ENCODE results near the gene PCDHB3. TPM values are rescaled to one million over a fixed set of nuclear protein-coding genes. Genes with fewer than 3 reads are reported as not detected.
"Not testable (repeated sequence)": the region's sequence is repeated elsewhere in the genome, so short reads cannot be mapped to it uniquely, and the experiment has no call there.

The PCDHB3 gene
- 1.1 TPM for polyA plus RNA-seq
- long read RNA-seq, donor 1, partial matches to known transcripts = 0 of 1 reads
- long read RNA-seq, donor 1, other reads (novel, unspliced or antisense) = 0 of 1 reads
- long read RNA-seq, donor 2, partial matches to known transcripts = 0 of 1 reads
- long read RNA-seq, donor 2, other reads (novel, unspliced or antisense) = 0 of 1 reads
- long read RNA-seq, donor 3 = 0 reads
- long read RNA-seq, donor 4 = 0 reads
- long read RNA-seq, donor 5 = 0 reads
- long read RNA-seq, donor 6 = 0 reads
- long read RNA-seq, donor 7, partial matches to known transcripts = 0 of 2 reads
- long read RNA-seq, donor 7, other reads (novel, unspliced or antisense) = 0 of 2 reads
- long read RNA-seq, donor 8 = 0 reads
- long read RNA-seq, donor 9 = 0 reads
- long read RNA-seq, donor 10, partial matches to known transcripts = 0 of 2 reads
- long read RNA-seq, donor 10, other reads (novel, unspliced or antisense) = 0 of 2 reads
- long read RNA-seq, donor 11, partial matches to known transcripts = 0 of 3 reads
- long read RNA-seq, donor 11, other reads (novel, unspliced or antisense) = 0 of 3 reads

GRCh38 chr5:141100243-141100805, at the start of gene PCDHB3:
PCDHB3 (plus strand) TSS chr5:141100473; CDS start chr5:141100650, 177 bp downstream.
- no peak within 1 kb of the TSS for H3K27ac ChIP-seq (ENCODE audit: low read length)
- peak within 1 kb of the TSS; percentile 16 for H3K4me3 ChIP-seq (ENCODE audit: low read length)
- peaks cover 10% of the 10 kb centered on the region for H3K27me3 ChIP-seq (ENCODE audit: control insufficient read depth, insufficient read depth, low read length)
- 0% methylated on average over 3 of the region's 19 CpGs for WGBS (ENCODE audit: insufficient coverage, low lambda C conversion rate)
- no peaks in the 10 kb centered on the region for H3K36me3 ChIP-seq (ENCODE audit: control insufficient read depth, insufficient read depth, low read length)
- peaks cover 22% of the 10 kb centered on the region for H3K9me3 ChIP-seq (ENCODE audit: control insufficient read depth, low read depth, low read length)
- H3K4me1 ChIP-seq (ENCODE audit: control insufficient read depth, insufficient read depth, low read length) = no peaks in the 10 kb centered on the region
- no peak for DNase-seq

- H3K36me3 ChIP-seq (ENCODE audit: control insufficient read depth, insufficient read depth, low read length) = no peaks in the 10 kb centered on the region
These were observed 49.4 kb upstream of the PCDHB3 start, which contains the start of gene PCDHB1 for GRCh38 chr5:141050622-141051520. PCDHB1 (plus strand) TSS chr5:141051374; CDS start chr5:141051471, 97 bp downstream.

GRCh38 chr5:141051521-141051866, 48.8 kb upstream of the PCDHB3 start:
- Histone ChIP-seq H3K4me3 (ENCODE audit: low read length) (no peak overlapping the region), H3K36me3 (ENCODE audit: control insufficient read depth, insufficient read depth, low read length) (no peaks in the 10 kb centered on the region), H3K27ac (ENCODE audit: low read length) (no peak overlapping the region), H3K27me3 (ENCODE audit: control insufficient read depth, insufficient read depth, low read length) (peaks cover 6% of the 10 kb centered on the region), H3K9me3 (ENCODE audit: control insufficient read depth, low read depth, low read length) (peaks cover 4% of the 10 kb centered on the region), H3K4me1 (ENCODE audit: control insufficient read depth, insufficient read depth, low read length) (no peaks in the 10 kb centered on the region)
- WGBS (ENCODE audit: insufficient coverage, low lambda C conversion rate) = no CpG with 5 or more reads among the region's 19 CpGs
- no peak for DNase-seq

More at GRCh38 chr5:141050622-141051520, 49.4 kb upstream of the PCDHB3 start, which contains the start of gene PCDHB1:
- Histone ChIP-seq H3K9me3 (ENCODE audit: control insufficient read depth, low read depth, low read length) (peaks cover 4% of the 10 kb centered on the region), H3K4me3 (ENCODE audit: low read length) (no peak within 1 kb of the TSS), H3K27ac (ENCODE audit: low read length) (no peak within 1 kb of the TSS), H3K27me3 (ENCODE audit: control insufficient read depth, insufficient read depth, low read length) (peaks cover 6% of the 10 kb centered on the region), H3K4me1 (ENCODE audit: control insufficient read depth, insufficient read depth, low read length) (no peaks in the 10 kb centered on the region)
- DNase-seq = no peak
- WGBS (ENCODE audit: insufficient coverage, low lambda C conversion rate) = no CpG with 5 or more reads among the region's 20 CpGs

- Histone ChIP-seq H3K4me1 (ENCODE audit: control insufficient read depth, insufficient read depth, low read length) (no peaks in the 10 kb centered on the region), H3K4me3 (ENCODE audit: low read length) (no peak overlapping the region), H3K9me3 (ENCODE audit: control insufficient read depth, low read depth, low read length) (peaks cover 4% of the 10 kb centered on the region), H3K36me3 (ENCODE audit: control insufficient read depth, insufficient read depth, low read length) (no peaks in the 10 kb centered on the region), H3K27me3 (ENCODE audit: control insufficient read depth, insufficient read depth, low read length) (no peaks in the 10 kb centered on the region), H3K27ac (ENCODE audit: low read length) (no peak overlapping the region)
- DNase-seq = no peak
- 49% methylated on average over 5 of the region's 17 CpGs for WGBS (ENCODE audit: insufficient coverage, low lambda C conversion rate)
These were observed 22.4 kb upstream of the PCDHB3 start for GRCh38 chr5:141077826-141078225.

GRCh38 chr5:141082228-141082627, 18.0 kb upstream of the PCDHB3 start:
- Histone ChIP-seq H3K27ac (ENCODE audit: low read length) (no peak overlapping the region), H3K36me3 (ENCODE audit: control insufficient read depth, insufficient read depth, low read length) (no peaks in the 10 kb centered on the region), H3K9me3 (ENCODE audit: control insufficient read depth, low read depth, low read length) (peaks cover 4% of the 10 kb centered on the region), H3K4me3 (ENCODE audit: low read length) (no peak overlapping the region), H3K4me1 (ENCODE audit: control insufficient read depth, insufficient read depth, low read length) (no peaks in the 10 kb centered on the region), H3K27me3 (ENCODE audit: control insufficient read depth, insufficient read depth, low read length) (no peaks in the 10 kb centered on the region)
- no peak for DNase-seq

GRCh38 chr5:141084487-141084989, 15.7 kb upstream of the PCDHB3 start:
- Histone ChIP-seq H3K36me3 (ENCODE audit: control insufficient read depth, insufficient read depth, low read length) (no peaks in the 10 kb centered on the region), H3K9me3 (ENCODE audit: control insufficient read depth, low read depth, low read length) (no peaks in the 10 kb centered on the region), H3K27me3 (ENCODE audit: control insufficient read depth, insufficient read depth, low read length) (no peaks in the 10 kb centered on the region), H3K27ac (ENCODE audit: low read length) (no peak overlapping the region), H3K4me1 (ENCODE audit: control insufficient read depth, insufficient read depth, low read length) (no peaks in the 10 kb centered on the region), H3K4me3 (ENCODE audit: low read length) (no peak overlapping the region)
- WGBS (ENCODE audit: insufficient coverage, low lambda C conversion rate) = 11% methylated on average over 7 of the region's 21 CpGs
- DNase-seq = peak in 1 of 2 donors; percentile 14

GRCh38 chr5:141094481-141095262, 5.6 kb upstream of the PCDHB3 start, which contains the start of gene PCDHB2:
PCDHB2 (plus strand) TSS chr5:141094615; CDS start chr5:141094791, 176 bp downstream.
- Histone ChIP-seq H3K27me3 (ENCODE audit: control insufficient read depth, insufficient read depth, low read length) (peaks cover 10% of the 10 kb centered on the region), H3K9me3 (ENCODE audit: control insufficient read depth, low read depth, low read length) (peaks cover 15% of the 10 kb centered on the region), H3K4me1 (ENCODE audit: control insufficient read depth, insufficient read depth, low read length) (no peaks in the 10 kb centered on the region), H3K36me3 (ENCODE audit: control insufficient read depth, insufficient read depth, low read length) (no peaks in the 10 kb centered on the region), H3K27ac (ENCODE audit: low read length) (no peak within 1 kb of the TSS), H3K4me3 (ENCODE audit: low read length) (peak within 1 kb of the TSS; percentile 26)
- no CpG with 5 or more reads among the region's 29 CpGs for WGBS (ENCODE audit: insufficient coverage, low lambda C conversion rate)
- no peak for DNase-seq

GRCh38 chr5:141095263-141095641, 5.0 kb upstream of the PCDHB3 start:
- no CpG with 5 or more reads among the region's 12 CpGs for WGBS (ENCODE audit: insufficient coverage, low lambda C conversion rate)
- Histone ChIP-seq H3K4me3 (ENCODE audit: low read length) (peak overlapping the region; percentile 1), H3K36me3 (ENCODE audit: control insufficient read depth, insufficient read depth, low read length) (no peaks in the 10 kb centered on the region), H3K9me3 (ENCODE audit: control insufficient read depth, low read depth, low read length) (peaks cover 11% of the 10 kb centered on the region), H3K27ac (ENCODE audit: low read length) (no peak overlapping the region), H3K27me3 (ENCODE audit: control insufficient read depth, insufficient read depth, low read length) (peaks cover 10% of the 10 kb centered on the region), H3K4me1 (ENCODE audit: control insufficient read depth, insufficient read depth, low read length) (no peaks in the 10 kb centered on the region)
- no peak for DNase-seq

GRCh38 chr5:141096181-141096580, 4.1 kb upstream of the PCDHB3 start:
- H3K36me3 ChIP-seq (ENCODE audit: control insufficient read depth, insufficient read depth, low read length); H3K27ac ChIP-seq (ENCODE audit: low read length); H3K4me1 ChIP-seq (ENCODE audit: control insufficient read depth, insufficient read depth, low read length); DNase-seq; H3K9me3 ChIP-seq (ENCODE audit: control insufficient read depth, low read depth, low read length); H3K4me3 ChIP-seq (ENCODE audit: low read length): not testable (repeated sequence)
- H3K27me3 ChIP-seq (ENCODE audit: control insufficient read depth, insufficient read depth, low read length) = peaks cover 14% of the 10 kb centered on the region
- no CpG with 5 or more reads among the region's 46 CpGs for WGBS (ENCODE audit: insufficient coverage, low lambda C conversion rate)
